ENCODE results near the gene CD28. TPM values are rescaled to one million over a fixed set of nuclear protein-coding genes. Genes with fewer than 3 reads are reported as not detected.

The CD28 gene
- total RNA-seq, 4 donors from 2014 or later = 0.22 to 13.8 (median 0.60) TPM

DNA sequence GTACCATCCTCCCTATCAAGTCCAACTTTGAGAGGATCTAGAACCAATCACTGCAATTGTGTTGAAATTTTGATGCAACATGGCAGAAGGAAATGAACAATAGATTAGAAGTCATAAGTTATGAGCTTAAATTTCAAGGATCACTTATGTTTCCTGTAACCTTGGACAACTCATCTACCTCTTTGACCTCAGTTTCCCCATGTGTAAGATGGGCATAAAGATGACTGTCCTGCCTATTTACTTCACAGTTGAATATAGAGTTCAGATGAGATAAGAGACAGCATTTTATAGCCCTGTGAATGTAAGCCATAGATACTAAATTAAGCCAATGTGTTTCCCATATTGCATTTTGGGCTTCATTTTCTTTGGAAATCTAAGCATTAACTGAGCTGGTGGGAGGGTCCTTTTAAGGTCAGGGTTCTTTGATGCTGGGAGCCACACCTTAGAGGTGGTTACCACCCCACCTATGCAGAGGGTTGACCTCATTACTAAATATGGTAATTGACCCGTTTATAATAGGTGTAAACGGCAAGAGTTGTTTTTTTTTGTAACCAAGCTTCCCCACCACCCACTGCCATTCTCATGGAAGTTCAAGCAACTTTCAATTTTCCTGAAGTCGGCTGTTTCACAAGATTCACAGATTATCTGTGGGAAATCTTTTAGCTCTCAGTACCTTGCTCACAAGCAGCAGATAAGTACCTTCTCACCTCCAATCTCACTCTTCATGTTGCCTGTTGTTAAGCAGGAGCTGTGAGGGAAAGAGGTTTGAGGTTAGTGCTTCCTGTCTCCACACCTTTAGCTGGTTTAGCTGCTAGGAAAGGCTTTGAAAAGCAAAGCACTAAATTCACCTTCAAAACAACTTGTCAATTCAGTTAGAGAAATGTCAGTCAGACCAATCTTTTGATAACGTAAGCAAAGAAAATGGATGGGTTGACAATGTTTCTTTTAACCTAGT, 13.3 kb downstream of the CD28 start:
- Histone ChIP-seq H3K9me3 (no peaks in the 10 kb centered on the region), H3K36me3 (no peaks in the 10 kb centered on the region), H3K27me3 (no peaks in the 10 kb centered on the region), H3K4me3 (no peak overlapping the region), H3K27ac (no peak overlapping the region), H3K4me1 (no peaks in the 10 kb centered on the region)
- 68 to 71% methylated on average over 4 of the region's 4 CpGs for WGBS, 2 donors
- no peak for DNase-seq (ENCODE audit: low spot score in 2 of 2)
- TF ChIP-seq POLR2A (IDR thresholded peaks at IDR 0.05) = no peak
- TF ChIP-seq EP300 (IDR thresholded peaks at IDR 0.05) = no peak
- TF ChIP-seq CTCF (IDR thresholded peaks at IDR 0.05) = no peak

DNA sequence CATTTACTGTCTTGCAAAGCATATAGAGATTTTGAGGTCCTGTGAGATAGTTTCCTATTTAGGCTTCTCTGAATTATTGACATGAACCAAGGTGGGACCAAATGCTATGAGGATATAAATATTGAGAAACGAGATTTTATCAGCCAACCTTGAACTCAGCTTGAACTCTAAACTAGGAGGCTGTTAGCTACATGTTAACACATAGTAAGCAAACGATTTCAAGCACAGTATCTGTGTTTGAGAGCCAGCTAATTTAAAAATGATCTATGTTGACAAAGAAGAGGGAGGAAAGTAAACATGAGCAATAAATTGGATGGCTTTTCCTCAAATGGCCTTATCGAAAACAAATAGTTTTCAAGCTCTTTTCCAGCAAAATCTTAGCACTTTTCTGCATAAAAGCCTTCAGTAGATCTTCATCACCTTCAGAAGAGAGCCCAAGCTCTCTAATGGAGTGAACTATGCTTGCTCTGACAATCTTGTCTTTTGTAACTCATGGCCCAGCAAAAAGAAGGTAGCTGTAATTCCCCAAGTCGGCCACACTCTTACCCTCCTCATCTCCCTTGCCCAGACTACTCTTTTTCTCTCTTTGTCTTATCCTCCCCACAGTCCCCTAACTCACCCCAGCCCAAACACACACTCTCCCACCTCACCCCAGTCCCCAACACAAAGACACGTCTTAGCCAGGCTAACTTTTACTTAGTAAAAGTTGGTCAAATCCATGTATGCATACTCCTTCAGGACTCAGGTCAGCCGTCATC, 14.7 kb downstream of the CD28 start:
- Histone ChIP-seq H3K27ac (no peak overlapping the region), H3K4me1 (no peaks in the 10 kb centered on the region), H3K27me3 (no peaks in the 10 kb centered on the region), H3K4me3 (no peak overlapping the region), H3K36me3 (no peaks in the 10 kb centered on the region), H3K9me3 (no peaks in the 10 kb centered on the region)
- no peak for TF ChIP-seq EP300 (IDR thresholded peaks at IDR 0.05)
- TF ChIP-seq CTCF (IDR thresholded peaks at IDR 0.05) = no peak
- TF ChIP-seq POLR2A (IDR thresholded peaks at IDR 0.05) = no peak
- WGBS, 2 donors = 75 to 79% methylated on average over 6 of the region's 6 CpGs
- DNase-seq (ENCODE audit: low spot score in 2 of 2) = no peak

- 71 to 90% methylated on average over 3 of the region's 3 CpGs for WGBS, 2 donors
- no peak for DNase-seq (ENCODE audit: low spot score in 2 of 2)
- H3K27ac ChIP-seq = no peak overlapping the region
- H3K9me3 ChIP-seq = no peaks in the 10 kb centered on the region
- TF ChIP-seq POLR2A (IDR thresholded peaks at IDR 0.05) (no peak), CTCF (IDR thresholded peaks at IDR 0.05) (no peak), EP300 (IDR thresholded peaks at IDR 0.05) (no peak)
- no peaks in the 10 kb centered on the region for H3K27me3 ChIP-seq
- H3K4me3 ChIP-seq = no peak overlapping the region
- no peaks in the 10 kb centered on the region for H3K36me3 ChIP-seq
- no peaks in the 10 kb centered on the region for H3K4me1 ChIP-seq
Observed at GRCh38 chr2:203721781-203722300, 15.4 kb downstream of the CD28 start.

DNA sequence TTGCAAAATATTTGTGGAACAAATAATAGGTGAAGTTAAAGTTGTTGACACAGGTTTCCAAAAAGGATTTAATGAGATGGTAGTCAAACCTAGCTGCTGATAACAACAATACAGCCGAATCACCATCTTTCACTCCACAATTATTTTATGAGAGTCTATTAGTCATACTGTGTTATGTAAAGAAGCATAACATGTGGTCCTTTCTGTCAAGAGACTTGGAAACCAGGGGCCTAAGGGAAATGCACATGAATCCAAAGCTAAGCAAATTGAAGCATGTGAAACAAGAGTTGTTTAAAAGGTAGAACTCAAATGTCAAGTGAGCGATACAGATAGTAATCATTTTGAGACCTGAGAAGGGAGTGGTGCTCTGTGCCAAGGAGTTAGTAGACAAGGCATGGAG, 16.0 kb downstream of the CD28 start:
- TF ChIP-seq EP300 (IDR thresholded peaks at IDR 0.05) (no peak), CTCF (IDR thresholded peaks at IDR 0.05) (no peak), POLR2A (IDR thresholded peaks at IDR 0.05) (no peak)
- H3K9me3 ChIP-seq = no peaks in the 10 kb centered on the region
- H3K27ac ChIP-seq = no peak overlapping the region
- no peaks in the 10 kb centered on the region for H3K4me1 ChIP-seq
- no peak overlapping the region for H3K4me3 ChIP-seq
- no peaks in the 10 kb centered on the region for H3K36me3 ChIP-seq
- no peaks in the 10 kb centered on the region for H3K27me3 ChIP-seq
- WGBS, 2 donors = 85 to 89% methylated on average over 2 of the region's 2 CpGs
- DNase-seq (ENCODE audit: low spot score in 2 of 2) = no peak

DNA sequence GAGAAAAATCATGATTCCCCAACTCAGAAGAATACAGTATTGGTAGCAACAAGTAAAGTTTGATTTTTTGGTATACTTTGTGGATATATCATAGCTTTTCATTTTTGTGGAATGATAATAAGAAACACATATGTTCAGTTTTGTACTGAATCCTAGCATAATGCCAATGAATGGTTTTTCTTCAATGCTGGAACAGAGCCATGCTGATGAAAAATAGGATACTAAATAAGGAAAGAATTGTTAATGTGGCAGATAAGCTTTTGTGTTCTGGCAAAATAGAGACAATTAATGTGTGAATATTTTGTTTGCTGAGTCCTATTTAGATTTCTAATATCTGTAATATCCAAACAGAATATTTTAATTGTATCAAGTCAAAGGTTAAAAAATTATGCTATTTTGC, 21.9 kb downstream of the CD28 start:
- Histone ChIP-seq H3K27me3 (no peaks in the 10 kb centered on the region), H3K27ac (no peak overlapping the region), H3K4me3 (no peak overlapping the region), H3K4me1 (no peaks in the 10 kb centered on the region), H3K36me3 (no peaks in the 10 kb centered on the region), H3K9me3 (no peaks in the 10 kb centered on the region)
- no peak for DNase-seq (ENCODE audit: low spot score in 2 of 2)
- TF ChIP-seq EP300 (IDR thresholded peaks at IDR 0.05) (no peak), POLR2A (IDR thresholded peaks at IDR 0.05) (no peak), CTCF (IDR thresholded peaks at IDR 0.05) (no peak)
